ENCODE measurements around the gene GGT5. TPM values are rescaled to one million over a fixed set of nuclear protein-coding genes. Genes with fewer than 3 reads are reported as not detected.
"Not testable (repeated sequence)": the region's sequence is repeated elsewhere in the genome, so short reads cannot be mapped to it uniquely, and the experiment has no call there.

GGT5 gene
- total RNA-seq, 2 donors from 2014 or later, result 24.9 to 41.2 TPM

- H3K27ac ChIP-seq, result peak overlapping the region in 3 of 4 donors; percentile 62 to 93 (median 80)
- H3K9me3 ChIP-seq, result no peaks in the 10 kb centered on the region
- intact Hi-C loops (cut with DNase I), result no loop called here
- no peak overlapping the region for H3K4me3 ChIP-seq
- no peaks in the 10 kb centered on the region for H3K27me3 ChIP-seq
- no peak for TF ChIP-seq CTCF (IDR thresholded peaks at IDR 0.05)
- TF ChIP-seq POLR2A (IDR thresholded peaks at IDR 0.05), result no peak
- H3K4me1 ChIP-seq, result peaks cover 32% of the 10 kb centered on the region
- WGBS, 2 donors, result 78 to 87% methylated on average over 3 of the region's 3 CpGs
- ATAC-seq (no peak), DNase-seq (no peak)
- no peaks in the 10 kb centered on the region for H3K36me3 ChIP-seq (replicated peaks in 1 of 2; ENCODE audit: insufficient read depth in 1 of 2, low read depth in 2 of 2)
Measured at GRCh38 chr22:24209016-24209415, 35.9 kb downstream of the GGT5 start.

GRCh38 chr22:24208012-24208749 is 36.7 kb downstream of the GGT5 start:
- Histone ChIP-seq H3K9me3 (no peaks in the 10 kb centered on the region), H3K27ac (peak overlapping the region; percentile 62 to 93 (median 74)), H3K4me3 (no peak overlapping the region), H3K27me3 (no peaks in the 10 kb centered on the region), H3K36me3 (replicated peaks in 1 of 2; ENCODE audit: insufficient read depth in 1 of 2, low read depth in 2 of 2) (no peaks in the 10 kb centered on the region), H3K4me1 (peaks cover 32% of the 10 kb centered on the region)
- intact Hi-C loops (cut with DNase I), result no loop called here
- DNase-seq (peak; percentile 48 to 79 (median 64)), ATAC-seq (peak; percentile 98)
- WGBS, 2 donors, result 2 to 5% methylated on average over 2 of the region's 2 CpGs
- TF ChIP-seq POLR2A (IDR thresholded peaks at IDR 0.05) (no peak), CTCF (IDR thresholded peaks at IDR 0.05) (no peak)

GRCh38 chr22:24207264-24208011 is 37.4 kb downstream of the GGT5 start:
- intact Hi-C loops (cut with DNase I), result no loop called here
- no peaks in the 10 kb centered on the region for H3K36me3 ChIP-seq (replicated peaks in 1 of 2; ENCODE audit: insufficient read depth in 1 of 2, low read depth in 2 of 2)
- peaks cover 32% of the 10 kb centered on the region for H3K4me1 ChIP-seq
- TF ChIP-seq POLR2A (IDR thresholded peaks at IDR 0.05), result no peak
- DNase-seq (no peak), ATAC-seq (peak; percentile 40)
- H3K9me3 ChIP-seq, result no peaks in the 10 kb centered on the region
- WGBS, 2 donors, result 67 to 69% methylated on average over 8 of the region's 8 CpGs
- H3K27ac ChIP-seq, result peak overlapping the region; percentile 62 to 93 (median 74)
- no peaks in the 10 kb centered on the region for H3K27me3 ChIP-seq
- H3K4me3 ChIP-seq, result no peak overlapping the region

- H3K27me3 ChIP-seq; DNase-seq; intact Hi-C loops (cut with DNase I); H3K4me3 ChIP-seq; H3K9me3 ChIP-seq; ATAC-seq; H3K36me3 ChIP-seq (replicated peaks in 1 of 2; ENCODE audit: insufficient read depth in 1 of 2, low read depth in 2 of 2): not testable (repeated sequence)
- WGBS, 2 donors, result 79 to 89% methylated on average over 15 of the region's 15 CpGs
- Histone ChIP-seq H3K27ac (peak overlapping the region in 3 of 4 donors; percentile 48 to 93 (median 80)), H3K4me1 (peaks cover 32% of the 10 kb centered on the region)
Measured at GRCh38 chr22:24206460-24207263, 38.2 kb downstream of the GGT5 start.

GRCh38 chr22:24205438-24206195 is 39.3 kb downstream of the GGT5 start:
- no peak for TF ChIP-seq POLR2A (IDR thresholded peaks at IDR 0.05)
- TF ChIP-seq CTCF (IDR thresholded peaks at IDR 0.05), result peak in 4 of 7 experiments; percentile 32 to 48 (median 32)
- WGBS, 2 donors, result 83 to 88% methylated on average over 8 of the region's 8 CpGs
- intact Hi-C loops (cut with DNase I), result no loop called here
- Histone ChIP-seq H3K27me3 (no peaks in the 10 kb centered on the region), H3K4me1 (peaks cover 32% of the 10 kb centered on the region), H3K27ac (peak overlapping the region in 1 of 4 donors; percentile 47), H3K36me3 (replicated peaks in 1 of 2; ENCODE audit: insufficient read depth in 1 of 2, low read depth in 2 of 2) (no peaks in the 10 kb centered on the region), H3K4me3 (no peak overlapping the region), H3K9me3 (no peaks in the 10 kb centered on the region)
- DNase-seq (peak in 2 of 4 donors; percentile 28 to 61), ATAC-seq (no peak)

GRCh38 chr22:24203856-24204255 is 41.0 kb downstream of the GGT5 start:
- intact Hi-C loops (cut with DNase I); H3K27ac ChIP-seq; ATAC-seq; H3K36me3 ChIP-seq (replicated peaks in 1 of 2; ENCODE audit: insufficient read depth in 1 of 2, low read depth in 2 of 2); H3K9me3 ChIP-seq; H3K27me3 ChIP-seq; DNase-seq; H3K4me3 ChIP-seq: not testable (repeated sequence)
- WGBS, 2 donors, result 54 to 70% methylated on average over 5 of the region's 5 CpGs
- H3K4me1 ChIP-seq, result peaks cover 32% of the 10 kb centered on the region

Data from body of pancreas (tissue), 4 donors.